ENCODE results near the gene ARHGEF1.

DNA sequence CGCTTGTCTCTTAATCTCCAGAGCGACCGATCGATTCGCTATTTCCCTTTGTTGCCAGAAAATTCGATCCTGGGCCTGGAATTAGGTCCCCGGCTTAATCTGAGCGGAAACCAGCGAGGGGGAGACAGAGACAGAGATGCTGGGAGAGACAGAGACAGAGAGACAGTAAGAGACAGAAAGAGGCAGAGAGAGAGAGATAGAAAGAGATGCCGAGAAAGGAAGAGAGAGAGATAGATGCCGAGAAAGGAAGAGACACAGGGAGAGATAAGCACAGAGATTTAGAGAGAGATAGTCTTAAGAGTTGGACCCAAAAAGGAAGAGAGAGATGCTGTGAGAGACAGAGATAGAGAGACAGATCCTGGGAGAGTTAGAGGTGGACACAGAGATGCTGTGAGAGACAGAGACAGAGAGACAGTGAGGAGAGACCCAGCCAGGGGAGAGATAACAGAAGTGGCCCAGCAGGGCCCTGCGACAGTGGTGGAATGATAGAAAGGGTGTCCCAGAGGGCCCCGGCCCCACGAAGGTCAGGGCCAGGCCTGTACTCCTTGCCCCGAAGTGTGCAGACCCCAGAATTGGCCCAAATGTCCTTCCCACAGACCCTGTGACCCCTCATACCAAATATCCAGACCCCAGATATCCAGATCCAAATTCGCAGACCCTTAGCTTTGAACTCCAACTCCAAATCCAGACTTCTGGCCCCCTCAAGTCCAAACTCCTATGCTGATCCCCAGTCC lies 43.9 kb downstream of the ARHGEF1 start:
- no peak for TF ChIP-seq CTCF (conservative IDR thresholded peaks at IDR 0.05 in 1 of 2, IDR thresholded peaks at IDR 0.05 in 1 of 2; ENCODE audit: extremely low read depth in 1 of 2, insufficient read depth in 1 of 2, low read depth in 1 of 2, low read length in 2 of 2)
- TF ChIP-seq EZH2 (IDR thresholded peaks at IDR 0.05; ENCODE audit: borderline replicate concordance, low read length), result no peak
